Neural cell (in vitro differentiated cells): ENCODE results near the gene FAAH. TPM values are rescaled to one million over a fixed set of nuclear protein-coding genes. Genes with fewer than 3 reads are reported as not detected.

Source experiments
- H2AFZ ChIP-seq: fragments of 200-600, 300-800 bp; sonication (generic), shearing (Covaris generic); 2 replicates; pipeline ENCODE4 v1.6.0; 2014; ENCODE audit warnings: low read depth, mild to moderate bottlenecking, antibody characterized with exemption, low read length, moderate library complexity
- H3F3A ChIP-seq: fragments of 200-600 bp; shearing (Covaris generic); 2 replicates; pipeline ENCODE4 v1.6.1; 2016; ENCODE audit warnings: mild to moderate bottlenecking, moderate library complexity, mixed read lengths, antibody characterized with exemption, low read length; ENCODE audit not compliant: insufficient read depth, poor library complexity, severe bottlenecking
- H3K27ac ChIP-seq: fragments of 200-600, 300-800 bp; sonication (generic), shearing (Covaris generic); 2 replicates; pipeline ENCODE4 v1.5.1; 2014; ENCODE audit warnings: mild to moderate bottlenecking, low read length, moderate library complexity
- H3K27me3 ChIP-seq: fragments of 300-800, 200-600 bp; sonication (generic), shearing (Covaris generic); 2 replicates; pipeline ENCODE4 v1.6.0; 2014; ENCODE audit warnings: mild to moderate bottlenecking, low read depth, low read length, moderate library complexity; ENCODE audit not compliant: insufficient read depth
- H3K36me3 ChIP-seq: fragments of 300-800, 200-600 bp; sonication (generic), shearing (Covaris generic); 2 replicates; pipeline ENCODE4 v1.5.1; 2014; ENCODE audit warnings: mild to moderate bottlenecking, antibody characterized with exemption, low read length, moderate library complexity; ENCODE audit not compliant: insufficient read depth
- H3K4me2 ChIP-seq: fragments of 300-800, 200-600 bp; sonication (generic), shearing (Covaris generic); 2 replicates; pipeline ENCODE4 v1.6.0; 2014; ENCODE audit warnings: mild to moderate bottlenecking, low read length
- H3K4me3 ChIP-seq: fragments of 300-800, 200-600 bp; sonication (generic), shearing (Covaris generic); 2 replicates; pipeline ENCODE4 v1.5.1; 2014; ENCODE audit warnings: mild to moderate bottlenecking, low read length, moderate library complexity
- H3K79me2 ChIP-seq: fragments of 200-600 bp; shearing (Covaris generic); replicated peaks from 2 replicates; pipeline ENCODE4 v1.6.0; 2014; ENCODE audit warnings: mild to moderate bottlenecking, low read length, moderate library complexity; ENCODE audit not compliant: insufficient read depth
- H3K9ac ChIP-seq: fragments of 300-800, 200-600 bp; sonication (generic), shearing (Covaris generic); 2 replicates; pipeline ENCODE4 v1.6.1; 2016; ENCODE audit warnings: mild to moderate bottlenecking, low read length, mixed read lengths
- H3K9me2 ChIP-seq: fragments of 200-600 bp; shearing (Covaris generic); 2 replicates; pipeline ENCODE4 v1.6.1; 2016; ENCODE audit warnings: mild to moderate bottlenecking, low read length, mixed read lengths; ENCODE audit not compliant: insufficient read depth
- H3K9me3 ChIP-seq: fragments of 200-600, 300-800 bp; sonication (generic), shearing (Covaris generic); 2 replicates; pipeline ENCODE4 v1.6.1; 2016; ENCODE audit warnings: mild to moderate bottlenecking, mixed run types, low read length, moderate library complexity, mixed read lengths
- H4K20me1 ChIP-seq: fragments of 200-600 bp; shearing (Covaris generic); 2 replicates; pipeline ENCODE4 v1.6.1; 2016; ENCODE audit warnings: mild to moderate bottlenecking, mixed run types; ENCODE audit not compliant: insufficient read depth
- CTCF ChIP-seq: fragments of 450-650 bp; IDR thresholded peaks from 2 replicates; pipeline ENCODE4 v1.5.1; 2014; ENCODE audit warnings: antibody characterized with exemption, mild to moderate bottlenecking, moderate library complexity; ENCODE audit not compliant: poor library complexity, severe bottlenecking
- EP300 ChIP-seq: fragments of 450-650 bp; conservative IDR thresholded peaks from 2 replicates; pipeline ENCODE4 v1.6.1; 2014; ENCODE audit warnings: antibody characterized with exemption, mild to moderate bottlenecking, moderate library complexity; ENCODE audit not compliant: poor library complexity, severe bottlenecking
- EZH2 ChIP-seq: fragments of 200-600, 300-800 bp; shearing (Covaris generic), sonication (generic); IDR thresholded peaks from 2 replicates; pipeline ENCODE4 v1.6.1; 2014; ENCODE audit warnings: antibody characterized with exemption, low read length, borderline replicate concordance, mild to moderate bottlenecking; ENCODE audit not compliant: insufficient read depth, poor library complexity, severe bottlenecking
- MXI1 ChIP-seq: fragments of 450-650 bp; conservative IDR thresholded peaks from 2 replicates; pipeline ENCODE4 v1.6.1; 2014; ENCODE audit warnings: antibody characterized with exemption, mild to moderate bottlenecking; ENCODE audit not compliant: poor library complexity, severe bottlenecking
- POLR2AphosphoS5 ChIP-seq: IDR thresholded peaks from 2 replicates; pipeline ENCODE4 v1.6.1; 2012
- RAD21 ChIP-seq: fragments of 450-650 bp; conservative IDR thresholded peaks from 2 replicates; pipeline ENCODE4 v1.6.1; 2014; ENCODE audit warnings: antibody characterized with exemption, mild to moderate bottlenecking, moderate library complexity
- REST ChIP-seq: IDR thresholded peaks from 2 replicates; pipeline ENCODE4 v1.6.1; 2012; ENCODE audit warnings: borderline replicate concordance
- SMC3 ChIP-seq: fragments of 450-650 bp; conservative IDR thresholded peaks from 2 replicates; pipeline ENCODE4 v1.6.1; 2014; ENCODE audit warnings: antibody characterized with exemption, mild to moderate bottlenecking, moderate library complexity; ENCODE audit not compliant: poor library complexity
- TAF1 ChIP-seq: IDR thresholded peaks from 2 replicates; pipeline ENCODE4 v1.6.1; 2012; ENCODE audit warnings: low read depth
- polyA plus RNA-seq: library from polyadenylated mRNA; depleted of rRNA; stranded (reverse); fragments of >200 nt; gene quantifications from 2 replicates; pipeline ENCODE4 v1.2.3, GENCODE V29; 2014

The FAAH gene
- polyA plus RNA-seq, 1 donor from 2014 or later, result 106 TPM

- TF ChIP-seq MXI1, result no peak
- TF ChIP-seq TAF1, result no peak
- no peak for TF ChIP-seq SMC3
- no peak for TF ChIP-seq POLR2AphosphoS5
- TF ChIP-seq EP300, result no peak
- TF ChIP-seq CTCF, result no peak
- no peak for TF ChIP-seq REST
- no peak for TF ChIP-seq RAD21
- no peak for TF ChIP-seq EZH2
- H3K4me3 ChIP-seq, result no peak overlapping the region
- no peak overlapping the region for H3K27ac ChIP-seq
- no peak overlapping the region for H3K4me2 ChIP-seq
- H3K9me2 ChIP-seq, result no peaks in the 10 kb centered on the region
- H3K9me3 ChIP-seq, result no peaks in the 10 kb centered on the region
- H3K79me2 ChIP-seq, result no peaks in the 10 kb centered on the region
- H3K36me3 ChIP-seq, result no peaks in the 10 kb centered on the region
- no peaks in the 10 kb centered on the region for H4K20me1 ChIP-seq
- no peak overlapping the region for H3K9ac ChIP-seq
- H2AFZ ChIP-seq, result no peak overlapping the region
- peaks cover 3% of the 10 kb centered on the region for H3F3A ChIP-seq
- no peaks in the 10 kb centered on the region for H3K27me3 ChIP-seq
Measured at GRCh38 chr1:46401964-46402626, 8.0 kb downstream of the FAAH start.

DNA sequence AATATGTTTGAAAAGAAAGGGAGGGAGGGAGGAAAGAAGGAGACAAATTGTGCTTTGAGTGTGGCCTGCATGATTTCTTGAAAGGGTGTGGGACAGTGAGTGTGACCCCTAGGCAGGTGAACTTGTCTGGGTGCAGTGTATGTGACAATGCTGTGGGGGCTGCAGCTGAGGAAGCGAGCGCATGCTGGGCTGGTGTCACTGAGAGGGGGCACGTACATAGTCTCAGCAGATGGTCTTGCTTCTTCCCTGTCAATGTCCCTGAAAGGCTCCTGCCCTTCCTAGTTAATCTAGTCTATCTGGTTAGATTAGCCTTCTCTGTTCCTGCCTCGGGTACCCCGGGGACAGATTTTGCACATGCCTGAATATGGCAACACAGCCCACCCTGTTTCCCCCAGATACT is 9.8 kb downstream of the FAAH start:
- no peak overlapping the region for H3K27ac ChIP-seq
- TF ChIP-seq MXI1 (no peak), RAD21 (no peak), EP300 (no peak), TAF1 (no peak), EZH2 (no peak), SMC3 (no peak), CTCF (no peak), REST (no peak), POLR2AphosphoS5 (no peak)
- peaks cover 3% of the 10 kb centered on the region for H3F3A ChIP-seq
- H3K9me3 ChIP-seq, result no peaks in the 10 kb centered on the region
- no peak overlapping the region for H3K4me3 ChIP-seq
- H2AFZ ChIP-seq, result no peak overlapping the region
- no peak overlapping the region for H3K4me2 ChIP-seq
- no peaks in the 10 kb centered on the region for H3K9me2 ChIP-seq
- no peaks in the 10 kb centered on the region for H3K79me2 ChIP-seq
- no peaks in the 10 kb centered on the region for H3K27me3 ChIP-seq
- H3K36me3 ChIP-seq, result no peaks in the 10 kb centered on the region
- H4K20me1 ChIP-seq, result no peaks in the 10 kb centered on the region
- H3K9ac ChIP-seq, result no peak overlapping the region
